ENCODE data around the gene TM7SF2. TPM values are rescaled to one million over a fixed set of nuclear protein-coding genes. Genes with fewer than 3 reads are reported as not detected.

Gene TM7SF2
- total RNA-seq, 1 experiment from 2014 or later = 37.8 TPM

GRCh38 chr11:65128182-65129145 lies 16.8 kb downstream of the TM7SF2 start:
- H3K27me3 ChIP-seq (replicated peaks; ENCODE audit: insufficient read depth, low read depth, low read length, poor library complexity) = no peaks in the 10 kb centered on the region
- no TSS peak for BruUV-seq (replicated peaks)
- POLR2A ChIA-PET (ENCODE audit: low non-redundant PET) = no interaction called here

GRCh38 chr11:65129649-65130441 lies 18.2 kb downstream of the TM7SF2 start:
- H3K27me3 ChIP-seq (replicated peaks; ENCODE audit: insufficient read depth, low read depth, low read length, poor library complexity) = no peaks in the 10 kb centered on the region
- ChIA-PET POLR2A (ENCODE audit: low non-redundant PET) (no interaction called here), CTCF (no interaction called here)
- intact Hi-C loops (cut with micrococcal nuclease; ENCODE audit: unreplicated experiment) = no loop called here
- H3K36me3 ChIP-seq (ENCODE audit: insufficient read depth, low read length, poor library complexity, severe bottlenecking) = peaks cover 74% of the 10 kb centered on the region
- no peaks in the 10 kb centered on the region for H3K9me3 ChIP-seq (ENCODE audit: low read depth, low read length, poor library complexity, severe bottlenecking)
- H3K4me1 ChIP-seq (ENCODE audit: insufficient read depth, low read length, poor library complexity, severe bottlenecking) = peaks cover 9% of the 10 kb centered on the region
- H3K27ac ChIP-seq (ENCODE audit: low read depth, low read length, poor library complexity, severe bottlenecking) = no peak overlapping the region
- BruUV-seq (replicated peaks) = no TSS peak
- H3K4me3 ChIP-seq (ENCODE audit: low read depth, low read length, poor library complexity, severe bottlenecking) = no peak overlapping the region
- DNase-seq (ENCODE audit: low spot score) = no peak
- TF ChIP-seq EZH2 (IDR thresholded peaks at IDR 0.05; ENCODE audit: borderline replicate concordance, low read depth, low read length, poor library complexity, severe bottlenecking) (no peak), CTCF (conservative IDR thresholded peaks at IDR 0.05; ENCODE audit: low read depth, low read length) (no peak)

More at GRCh38 chr11:65128182-65129145, 16.8 kb downstream of the TM7SF2 start:
- intact Hi-C loops (cut with micrococcal nuclease; ENCODE audit: unreplicated experiment) = no loop called here
- peaks cover 79% of the 10 kb centered on the region for H3K36me3 ChIP-seq (ENCODE audit: insufficient read depth, low read length, poor library complexity, severe bottlenecking)
- peaks cover 8% of the 10 kb centered on the region for H3K4me1 ChIP-seq (ENCODE audit: insufficient read depth, low read length, poor library complexity, severe bottlenecking)
- no peaks in the 10 kb centered on the region for H3K9me3 ChIP-seq (ENCODE audit: low read depth, low read length, poor library complexity, severe bottlenecking)
- CTCF ChIA-PET = no interaction called here
- H3K27ac ChIP-seq (ENCODE audit: low read depth, low read length, poor library complexity, severe bottlenecking) = no peak overlapping the region
- no peak for TF ChIP-seq CTCF (conservative IDR thresholded peaks at IDR 0.05; ENCODE audit: low read depth, low read length)
- TF ChIP-seq EZH2 (IDR thresholded peaks at IDR 0.05; ENCODE audit: borderline replicate concordance, low read depth, low read length, poor library complexity, severe bottlenecking) = no peak
- no peak overlapping the region for H3K4me3 ChIP-seq (ENCODE audit: low read depth, low read length, poor library complexity, severe bottlenecking)
- no peak for DNase-seq (ENCODE audit: low spot score)

GRCh38 chr11:65130631-65131416 lies 19.2 kb downstream of the TM7SF2 start:
- POLR2A ChIA-PET (ENCODE audit: low non-redundant PET) = no interaction called here
- no peak for TF ChIP-seq EZH2 (IDR thresholded peaks at IDR 0.05; ENCODE audit: borderline replicate concordance, low read depth, low read length, poor library complexity, severe bottlenecking)
- TF ChIP-seq CTCF (conservative IDR thresholded peaks at IDR 0.05; ENCODE audit: low read depth, low read length) = no peak
- H3K36me3 ChIP-seq (ENCODE audit: insufficient read depth, low read length, poor library complexity, severe bottlenecking) = peaks cover 64% of the 10 kb centered on the region

More at GRCh38 chr11:65130631-65131416, 19.2 kb downstream of the TM7SF2 start:
- no peak for DNase-seq (ENCODE audit: low spot score)
- Histone ChIP-seq H3K9me3 (ENCODE audit: low read depth, low read length, poor library complexity, severe bottlenecking) (no peaks in the 10 kb centered on the region), H3K27ac (ENCODE audit: low read depth, low read length, poor library complexity, severe bottlenecking) (no peak overlapping the region), H3K4me3 (ENCODE audit: low read depth, low read length, poor library complexity, severe bottlenecking) (no peak overlapping the region), H3K27me3 (replicated peaks; ENCODE audit: insufficient read depth, low read depth, low read length, poor library complexity) (no peaks in the 10 kb centered on the region), H3K4me1 (ENCODE audit: insufficient read depth, low read length, poor library complexity, severe bottlenecking) (peaks cover 15% of the 10 kb centered on the region)
- intact Hi-C loops (cut with micrococcal nuclease; ENCODE audit: unreplicated experiment) = no loop called here
- BruUV-seq (replicated peaks) = no TSS peak
- CTCF ChIA-PET = interaction anchor here (0.6 kb wide), 2 partner anchors 8 to 201 kb away, joined by 4 to 7 read pairs; no protein-coding TSS in a partner anchor
